ENCODE results near the gene ARMC12.
"Not testable (repeated sequence)": the region's sequence is repeated elsewhere in the genome, so short reads cannot be mapped to it uniquely, and the experiment has no call there.

The ARMC12 gene

GRCh38 chr6:35690484-35690883 is 46.3 kb upstream of the ARMC12 start:
- Histone ChIP-seq H3K27ac (ENCODE audit: low read depth, low read length) (no peak overlapping the region), H4K20me1 (ENCODE audit: control insufficient read depth, insufficient read depth, low read depth, low read length) (no peaks in the 10 kb centered on the region), H3K4me3 (ENCODE audit: low read length) (no peak overlapping the region), H3K36me3 (ENCODE audit: control insufficient read depth, low read length) (peaks cover 6% of the 10 kb centered on the region; the same call in 1 of the 2 replicates), H3K9me3 (ENCODE audit: control insufficient read depth, insufficient read depth, low read length) (no peaks in the 10 kb centered on the region), H3K4me1 (ENCODE audit: control insufficient read depth, low read length) (peaks cover 13% of the 10 kb centered on the region), H3K79me2 (ENCODE audit: control insufficient read depth, low read length) (peaks cover 32% of the 10 kb centered on the region), H3F3A (ENCODE audit: control insufficient read depth, insufficient read depth) (no peaks in the 10 kb centered on the region), H3K9me2 (replicated peaks; ENCODE audit: control insufficient read depth, low read length) (no peaks in the 10 kb centered on the region), H3K4me2 (ENCODE audit: low read length) (no peak overlapping the region), H3K27me3 (ENCODE audit: control insufficient read depth, low read length) (no peaks in the 10 kb centered on the region)
- TF ChIP-seq CTCF (IDR thresholded peaks at IDR 0.05; ENCODE audit: low read depth, low read length, poor library complexity, severe bottlenecking) (no peak), EZH2phosphoT487 (IDR thresholded peaks at IDR 0.05; ENCODE audit: borderline replicate concordance, low read length) (no peak)

- H3K79me2 ChIP-seq (ENCODE audit: control insufficient read depth, low read length) = peaks cover 24% of the 10 kb centered on the region
- no peak overlapping the region for H3K4me2 ChIP-seq (ENCODE audit: low read length)
- TF ChIP-seq CTCF (IDR thresholded peaks at IDR 0.05; ENCODE audit: low read depth, low read length, poor library complexity, severe bottlenecking) = no peak
- TF ChIP-seq EZH2phosphoT487 (IDR thresholded peaks at IDR 0.05; ENCODE audit: borderline replicate concordance, low read length) = no peak
- H4K20me1 ChIP-seq (ENCODE audit: control insufficient read depth, insufficient read depth, low read depth, low read length) = no peaks in the 10 kb centered on the region
- peaks cover 13% of the 10 kb centered on the region for H3K4me1 ChIP-seq (ENCODE audit: control insufficient read depth, low read length)
- H3K27ac ChIP-seq (ENCODE audit: low read depth, low read length) = no peak overlapping the region
- H3F3A ChIP-seq (ENCODE audit: control insufficient read depth, insufficient read depth) = no peaks in the 10 kb centered on the region
- H3K9me2 ChIP-seq (replicated peaks; ENCODE audit: control insufficient read depth, low read length) = no peaks in the 10 kb centered on the region
- H3K4me3 ChIP-seq (ENCODE audit: low read length) = no peak overlapping the region
- H3K36me3 ChIP-seq (ENCODE audit: control insufficient read depth, low read length) = peaks cover 6% of the 10 kb centered on the region; the same call in 1 of the 2 replicates
- H3K27me3 ChIP-seq (ENCODE audit: control insufficient read depth, low read length) = no peaks in the 10 kb centered on the region
- H3K9me3 ChIP-seq (ENCODE audit: control insufficient read depth, insufficient read depth, low read length) = no peaks in the 10 kb centered on the region
Observed at GRCh38 chr6:35691027-35691824, 45.6 kb upstream of the ARMC12 start.

- Histone ChIP-seq H3K9me2 (replicated peaks; ENCODE audit: control insufficient read depth, low read length) (no peaks in the 10 kb centered on the region), H3K36me3 (ENCODE audit: control insufficient read depth, low read length) (no peaks in the 10 kb centered on the region), H3K79me2 (ENCODE audit: control insufficient read depth, low read length) (no peaks in the 10 kb centered on the region), H3K4me3 (ENCODE audit: low read length) (no peak overlapping the region), H3K4me2 (ENCODE audit: low read length) (no peak overlapping the region), H3K9me3 (ENCODE audit: control insufficient read depth, insufficient read depth, low read length) (no peaks in the 10 kb centered on the region), H3K4me1 (ENCODE audit: control insufficient read depth, low read length) (peaks cover under 1% of the 10 kb centered on the region), H3K27me3 (ENCODE audit: control insufficient read depth, low read length) (no peaks in the 10 kb centered on the region), H3K27ac (ENCODE audit: low read depth, low read length) (no peak overlapping the region), H4K20me1 (ENCODE audit: control insufficient read depth, insufficient read depth, low read depth, low read length) (no peaks in the 10 kb centered on the region), H3F3A (ENCODE audit: control insufficient read depth, insufficient read depth) (no peaks in the 10 kb centered on the region)
- TF ChIP-seq EZH2phosphoT487 (IDR thresholded peaks at IDR 0.05; ENCODE audit: borderline replicate concordance, low read length) (no peak), CTCF (IDR thresholded peaks at IDR 0.05; ENCODE audit: low read depth, low read length, poor library complexity, severe bottlenecking) (no peak)
Observed at GRCh38 chr6:35694462-35694861, 42.4 kb upstream of the ARMC12 start.

- H3K27me3 ChIP-seq (ENCODE audit: control insufficient read depth, low read length); H3K4me1 ChIP-seq (ENCODE audit: control insufficient read depth, low read length); H3F3A ChIP-seq (ENCODE audit: control insufficient read depth, insufficient read depth); H3K36me3 ChIP-seq (ENCODE audit: control insufficient read depth, low read length); H4K20me1 ChIP-seq (ENCODE audit: control insufficient read depth, insufficient read depth, low read depth, low read length); H3K79me2 ChIP-seq (ENCODE audit: control insufficient read depth, low read length); H3K9me3 ChIP-seq (ENCODE audit: control insufficient read depth, insufficient read depth, low read length); H3K9me2 ChIP-seq (replicated peaks; ENCODE audit: control insufficient read depth, low read length); H3K4me2 ChIP-seq (ENCODE audit: low read length); H3K4me3 ChIP-seq (ENCODE audit: low read length); H3K27ac ChIP-seq (ENCODE audit: low read depth, low read length): not testable (repeated sequence)
Observed at GRCh38 chr6:35698430-35698829, 38.4 kb upstream of the ARMC12 start.
